ENCODE measurements around the gene PPEF2. TPM values are rescaled to one million over a fixed set of nuclear protein-coding genes. Genes with fewer than 3 reads are reported as not detected.
A peak's percentile ranks its signal among the peaks of the same experiment; 100 is the strongest.

PPEF2 gene
- total RNA-seq, 1 donor from 2014 or later: 0.07 TPM

DNA sequence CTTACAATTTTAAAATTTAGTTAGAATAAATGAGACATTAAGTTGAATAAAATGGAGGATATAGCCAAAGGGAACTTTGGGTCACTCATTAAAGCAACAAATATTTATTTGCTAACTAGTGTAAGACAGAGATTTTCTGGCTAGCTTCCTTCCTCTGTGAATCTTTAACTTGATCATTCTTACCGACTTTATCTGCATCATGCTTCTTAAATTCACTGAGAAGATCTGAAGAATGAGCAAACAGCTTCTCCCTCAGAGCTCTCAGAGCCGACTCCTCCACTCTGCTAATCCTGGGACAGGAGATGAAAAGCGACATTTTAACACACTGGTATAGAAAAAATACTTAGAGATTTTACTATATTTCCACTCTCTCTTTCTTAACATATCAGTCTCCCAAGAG lies 35.1 kb downstream of the PPEF2 start:
- Mint-ChIP-seq H3K36me3 (no peaks in the 10 kb centered on the region), H3K27ac (no peak overlapping the region), H3K27me3 (ENCODE audit: insufficient read depth, low read depth) (peaks cover 2% of the 10 kb centered on the region), H3K4me3 (no peak overlapping the region), H3K9me3 (peaks cover 3% of the 10 kb centered on the region), H3K4me1 (no peaks in the 10 kb centered on the region)
- Histone ChIP-seq H3K27me3 (no peaks in the 10 kb centered on the region), H3K36me3 (no peaks in the 10 kb centered on the region), H3K9ac (no peak overlapping the region), H4K20me1 (ENCODE audit: low read depth) (no peaks in the 10 kb centered on the region), H3K79me2 (ENCODE audit: low read depth) (no peaks in the 10 kb centered on the region), H2AFZ (replicated peaks) (peak overlapping the region; percentile 60), H3F3A (ENCODE audit: low read depth) (no peaks in the 10 kb centered on the region), H3K4me1 (no peaks in the 10 kb centered on the region), H3K4me2 (no peak overlapping the region), H3K27ac (no peak overlapping the region), H3K4me3 (no peak overlapping the region), H3K9me3 (ENCODE audit: low read depth) (no peaks in the 10 kb centered on the region)
- no peak for DNase-seq (ENCODE audit: low spot score)
- no peak for TF ChIP-seq EZH2 (IDR thresholded peaks at IDR 0.05)

DNA sequence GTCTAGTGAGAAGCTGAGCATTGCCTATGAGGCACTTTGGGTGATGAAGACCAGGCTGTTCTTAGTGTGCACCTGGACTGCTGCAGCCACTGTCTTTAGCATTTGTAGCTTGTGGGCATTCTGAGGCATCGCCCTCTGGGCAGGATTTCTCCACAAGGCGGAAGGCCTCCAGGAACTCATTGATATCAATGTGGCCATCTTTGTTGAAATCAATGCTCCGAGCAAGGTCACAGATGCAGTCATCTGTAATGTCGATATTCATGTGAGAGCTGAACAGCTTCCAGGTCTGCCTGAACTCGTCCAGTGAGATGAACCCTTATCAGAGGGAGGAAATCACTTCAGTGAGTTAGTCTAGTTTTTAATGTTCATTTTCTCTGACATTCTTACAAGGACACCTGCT lies 41.6 kb downstream of the PPEF2 start:
- Mint-ChIP-seq H3K9me3 (peaks cover 3% of the 10 kb centered on the region), H3K36me3 (no peaks in the 10 kb centered on the region), H3K4me1 (no peaks in the 10 kb centered on the region), H3K27ac (no peak overlapping the region), H3K4me3 (no peak overlapping the region), H3K27me3 (ENCODE audit: insufficient read depth, low read depth) (peaks cover 2% of the 10 kb centered on the region)
- TF ChIP-seq EZH2phosphoT487 (IDR thresholded peaks at IDR 0.05): no peak
- no peak for TF ChIP-seq EZH2 (IDR thresholded peaks at IDR 0.05)
- TF ChIP-seq, protein P1, sequence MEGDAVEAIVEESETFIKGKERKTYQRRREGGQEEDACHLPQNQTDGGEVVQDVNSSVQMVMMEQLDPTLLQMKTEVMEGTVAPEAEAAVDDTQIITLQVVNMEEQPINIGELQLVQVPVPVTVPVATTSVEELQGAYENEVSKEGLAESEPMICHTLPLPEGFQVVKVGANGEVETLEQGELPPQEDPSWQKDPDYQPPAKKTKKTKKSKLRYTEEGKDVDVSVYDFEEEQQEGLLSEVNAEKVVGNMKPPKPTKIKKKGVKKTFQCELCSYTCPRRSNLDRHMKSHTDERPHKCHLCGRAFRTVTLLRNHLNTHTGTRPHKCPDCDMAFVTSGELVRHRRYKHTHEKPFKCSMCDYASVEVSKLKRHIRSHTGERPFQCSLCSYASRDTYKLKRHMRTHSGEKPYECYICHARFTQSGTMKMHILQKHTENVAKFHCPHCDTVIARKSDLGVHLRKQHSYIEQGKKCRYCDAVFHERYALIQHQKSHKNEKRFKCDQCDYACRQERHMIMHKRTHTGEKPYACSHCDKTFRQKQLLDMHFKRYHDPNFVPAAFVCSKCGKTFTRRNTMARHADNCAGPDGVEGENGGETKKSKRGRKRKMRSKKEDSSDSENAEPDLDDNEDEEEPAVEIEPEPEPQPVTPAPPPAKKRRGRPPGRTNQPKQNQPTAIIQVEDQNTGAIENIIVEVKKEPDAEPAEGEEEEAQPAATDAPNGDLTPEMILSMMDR (IDR thresholded peaks at IDR 0.05): no peak
- Histone ChIP-seq H3K79me2 (ENCODE audit: low read depth) (no peaks in the 10 kb centered on the region), H2AFZ (replicated peaks) (no peak overlapping the region), H3K36me3 (no peaks in the 10 kb centered on the region), H3K9ac (no peak overlapping the region), H3K9me3 (ENCODE audit: low read depth) (no peaks in the 10 kb centered on the region), H3F3A (ENCODE audit: low read depth) (no peaks in the 10 kb centered on the region), H3K4me1 (no peaks in the 10 kb centered on the region), H3K27ac (no peak overlapping the region), H4K20me1 (ENCODE audit: low read depth) (no peaks in the 10 kb centered on the region), H3K4me2 (no peak overlapping the region), H3K27me3 (no peaks in the 10 kb centered on the region), H3K4me3 (no peak overlapping the region)
- DNase-seq (ENCODE audit: low spot score): no peak

DNA sequence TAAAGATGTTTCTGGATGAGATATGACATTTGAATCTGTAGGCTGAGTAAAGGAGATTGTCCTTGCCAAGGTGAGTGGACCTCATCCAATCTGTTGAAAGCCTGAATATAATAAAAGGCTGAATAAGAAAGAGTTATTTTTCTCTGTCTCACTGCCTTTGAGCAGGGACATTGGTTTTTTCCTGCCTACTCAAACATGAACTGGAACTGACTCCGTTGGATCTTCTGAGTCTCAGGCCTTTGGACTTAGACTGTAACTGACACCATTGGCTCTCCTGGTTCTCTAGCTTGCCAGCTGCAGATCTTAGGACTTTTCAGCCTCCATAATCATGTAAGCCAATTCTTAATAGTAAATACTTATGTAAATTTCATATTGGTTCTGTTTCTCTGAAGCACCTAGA lies 43.5 kb downstream of the PPEF2 start:
- Histone ChIP-seq H3F3A (ENCODE audit: low read depth) (no peaks in the 10 kb centered on the region), H4K20me1 (ENCODE audit: low read depth) (no peaks in the 10 kb centered on the region), H3K27ac (no peak overlapping the region), H3K36me3 (no peaks in the 10 kb centered on the region), H2AFZ (replicated peaks) (no peak overlapping the region), H3K27me3 (no peaks in the 10 kb centered on the region), H3K4me3 (no peak overlapping the region), H3K9ac (no peak overlapping the region), H3K9me3 (ENCODE audit: low read depth) (no peaks in the 10 kb centered on the region), H3K4me2 (no peak overlapping the region), H3K4me1 (no peaks in the 10 kb centered on the region), H3K79me2 (ENCODE audit: low read depth) (no peaks in the 10 kb centered on the region)
- H3K36me3 Mint-ChIP-seq: no peaks in the 10 kb centered on the region
- TF ChIP-seq, protein P1 (IDR thresholded peaks at IDR 0.05): no peak
- peaks cover 3% of the 10 kb centered on the region for H3K9me3 Mint-ChIP-seq
- no peaks in the 10 kb centered on the region for H3K4me1 Mint-ChIP-seq
- DNase-seq (ENCODE audit: low spot score): no peak
- H3K27ac Mint-ChIP-seq: no peak overlapping the region
- no peak overlapping the region for H3K4me3 Mint-ChIP-seq
- no peaks in the 10 kb centered on the region for H3K27me3 Mint-ChIP-seq (ENCODE audit: insufficient read depth, low read depth)

DNA sequence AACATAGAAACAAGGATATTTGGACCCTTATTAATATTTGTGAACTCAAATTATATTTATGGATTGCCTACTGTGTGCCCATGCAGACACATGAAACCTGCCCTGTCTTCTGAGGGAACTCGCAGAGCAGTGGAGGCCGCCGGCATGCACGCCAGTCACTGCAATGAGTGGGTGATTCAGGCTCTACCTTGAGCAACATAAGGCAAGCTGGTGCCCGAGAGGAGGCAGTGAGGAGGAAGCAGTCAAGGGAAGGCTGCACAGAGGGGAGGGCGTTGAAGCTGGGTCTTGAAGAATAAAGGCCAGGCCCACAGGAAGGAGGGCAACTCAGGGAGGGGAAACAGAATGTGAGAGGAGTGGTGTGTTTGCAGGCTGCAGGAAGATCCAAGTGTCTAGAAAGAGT lies 52.8 kb downstream of the PPEF2 start:
- Histone ChIP-seq H3K9me3 (ENCODE audit: low read depth) (no peaks in the 10 kb centered on the region), H3K27me3 (no peaks in the 10 kb centered on the region), H3K4me3 (no peak overlapping the region), H3K9ac (no peak overlapping the region), H3K79me2 (ENCODE audit: low read depth) (no peaks in the 10 kb centered on the region), H3K27ac (no peak overlapping the region), H3K36me3 (no peaks in the 10 kb centered on the region), H2AFZ (replicated peaks) (peak overlapping the region; percentile 59), H3F3A (ENCODE audit: low read depth) (peaks cover 4% of the 10 kb centered on the region), H4K20me1 (ENCODE audit: low read depth) (no peaks in the 10 kb centered on the region), H3K4me2 (no peak overlapping the region), H3K4me1 (no peaks in the 10 kb centered on the region)
- Mint-ChIP-seq H3K36me3 (no peaks in the 10 kb centered on the region), H3K4me1 (peaks cover 12% of the 10 kb centered on the region), H3K27ac (peak overlapping the region; percentile 20), H3K27me3 (ENCODE audit: insufficient read depth, low read depth) (peaks cover 5% of the 10 kb centered on the region), H3K9me3 (no peaks in the 10 kb centered on the region), H3K4me3 (peak overlapping the region; percentile 25)
- TF ChIP-seq EZH2phosphoT487 (IDR thresholded peaks at IDR 0.05) (no peak), EZH2 (IDR thresholded peaks at IDR 0.05) (no peak)
- TF ChIP-seq, protein P1 (IDR thresholded peaks at IDR 0.05): no peak
- peak; percentile 40 for DNase-seq (ENCODE audit: low spot score)

Data from neural progenitor cell (in vitro differentiated cells).